NCI-H1436 treated with DMSO at 0.1 percent for 48 hours (cell line): ENCODE measurements around the gene TBC1D16.
A peak's percentile ranks its signal among the peaks of the same experiment; 100 is the strongest.
"Not testable (repeated sequence)": the region's sequence is repeated elsewhere in the genome, so short reads cannot be mapped to it uniquely, and the experiment has no call there.

Experiments used
- DNase-seq: peaks from one replicate; lab custom pipeline; 2025; lab: John Stamatoyannopoulos, UW

Gene TBC1D16

GRCh38 chr17:80003969-80004368, 31.7 kb downstream of the TBC1D16 start:
- no peak for DNase-seq

- no peak for DNase-seq
These were observed 32.8 kb downstream of the TBC1D16 start for GRCh38 chr17:80002690-80003490.

GRCh38 chr17:80002070-80002641, 33.5 kb downstream of the TBC1D16 start:
- no peak for DNase-seq

- DNase-seq = no peak
These were observed 34.5 kb downstream of the TBC1D16 start for GRCh38 chr17:80000981-80001775.

GRCh38 chr17:80000136-80000535, 35.5 kb downstream of the TBC1D16 start:
- DNase-seq = no peak

GRCh38 chr17:79997011-79997660, 38.5 kb downstream of the TBC1D16 start:
- DNase-seq = no peak

- DNase-seq = no peak
These were observed 39.4 kb downstream of the TBC1D16 start for GRCh38 chr17:79996291-79996690.

- DNase-seq = no peak
These were observed 40.0 kb downstream of the TBC1D16 start for GRCh38 chr17:79995696-79996095.

GRCh38 chr17:79994602-79995001, 41.1 kb downstream of the TBC1D16 start:
- DNase-seq = no peak

- not testable (repeated sequence) for DNase-seq
These were observed 41.5 kb downstream of the TBC1D16 start for GRCh38 chr17:79994228-79994569.

GRCh38 chr17:79993390-79994227, 42.1 kb downstream of the TBC1D16 start:
- DNase-seq = peak; percentile 66

GRCh38 chr17:79992649-79993389, 42.9 kb downstream of the TBC1D16 start:
- no peak for DNase-seq

- no peak for DNase-seq
These were observed 43.6 kb downstream of the TBC1D16 start for GRCh38 chr17:79991924-79992648.

- DNase-seq = peak; percentile 49
These were observed 44.3 kb downstream of the TBC1D16 start for GRCh38 chr17:79991140-79991923.

GRCh38 chr17:79990704-79991103, 45.0 kb downstream of the TBC1D16 start:
- DNase-seq = no peak

- no peak for DNase-seq
These were observed 45.5 kb downstream of the TBC1D16 start for GRCh38 chr17:79990051-79990592.

- no peak for DNase-seq
These were observed 46.4 kb downstream of the TBC1D16 start for GRCh38 chr17:79989106-79989835.
